Erythroblast (primary cell): ENCODE results near the gene CLIC1.

Experiments used
- GATA1 ChIP-seq: IDR thresholded peaks from 2 replicates; pipeline ENCODE4 v1.6.1; 2011; ENCODE audit warnings: low read depth, mild to moderate bottlenecking, control low read depth, low read length, moderate library complexity
- POLR2A ChIP-seq: IDR thresholded peaks from 2 replicates; pipeline ENCODE4 v1.6.1; 2011; ENCODE audit warnings: mild to moderate bottlenecking, low read length

DNA sequence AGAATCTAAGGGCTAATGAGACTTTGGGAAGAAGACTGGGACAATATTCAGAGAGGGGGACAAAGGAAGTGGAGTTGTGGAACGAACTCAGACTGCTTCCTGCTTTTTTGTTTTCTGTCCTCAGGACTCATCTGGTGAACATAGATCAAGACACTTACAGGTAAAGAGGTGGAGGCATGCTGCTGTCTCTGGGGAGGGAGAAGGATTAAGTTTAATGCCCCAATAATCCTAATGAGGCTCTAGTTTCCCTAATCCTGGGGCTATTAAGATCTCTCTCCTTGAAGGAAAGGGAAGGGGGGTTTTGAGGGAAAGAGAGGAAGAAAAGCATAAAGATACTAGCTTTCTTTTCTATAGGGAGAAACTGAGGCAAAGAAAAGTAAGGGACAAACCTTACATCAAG is 8.1 kb upstream of the CLIC1 start:
- TF ChIP-seq POLR2A = no peak
- no peak for TF ChIP-seq GATA1
